Mesothelial cell of epicardium (in vitro differentiated cells): Measurements from ENCODE around the gene HACD2. TPM values are rescaled to one million over a fixed set of nuclear protein-coding genes. Genes with fewer than 3 reads are reported as not detected.
"Not testable (repeated sequence)": the region's sequence is repeated elsewhere in the genome, so short reads cannot be mapped to it uniquely, and the experiment has no call there.

Experiments
- DNase-seq, 2 experiments: peaks; one replicate each; pipeline ENCODE4 v3.0.0; 2021; ENCODE audit warnings: low spot score in 2 of 2; ENCODE audit not compliant: unreplicated experiment in 2 of 2
- H3K27ac Mint-ChIP-seq: 2 replicates; pipeline ENCODE4 v1.8.0; 2021; ENCODE audit warnings: mixed read lengths
- H3K27me3 Mint-ChIP-seq: 2 replicates; pipeline ENCODE4 v1.8.0; 2021; ENCODE audit warnings: low read depth, mixed read lengths
- H3K36me3 Mint-ChIP-seq: 2 replicates; pipeline ENCODE4 v1.8.0; 2021; ENCODE audit warnings: mixed read lengths
- H3K4me1 Mint-ChIP-seq: 2 replicates; pipeline ENCODE4 v1.8.0; 2021; ENCODE audit warnings: mixed read lengths
- H3K4me3 Mint-ChIP-seq: 2 replicates; pipeline ENCODE4 v1.8.0; 2021; ENCODE audit warnings: mild to moderate bottlenecking, moderate library complexity, mixed read lengths
- H3K9me3 Mint-ChIP-seq: 2 replicates; pipeline ENCODE4 v1.8.0; 2021; ENCODE audit warnings: mixed read lengths
- CTCF ChIP-seq: fragments of 200-600 bp; sonication (generic); IDR thresholded peaks from one replicate; pipeline ENCODE4 v1.5.0; 2021; ENCODE audit warnings: antibody characterized with exemption; ENCODE audit not compliant: unreplicated experiment
- total RNA-seq: library from RNA; stranded (reverse); gene quantifications from 3 replicates; pipeline ENCODE4 v1.2.1, GENCODE V29; 2021

The HACD2 gene
- total RNA-seq, 1 donor from 2014 or later = 22.9 TPM

GRCh38 chr3:123493912-123494311, 90.9 kb downstream of the HACD2 start:
- DNase-seq = no peak
- no peak for TF ChIP-seq CTCF
- Mint-ChIP-seq H3K4me3 (no peak overlapping the region), H3K27ac (no peak overlapping the region), H3K36me3 (peaks cover 8% of the 10 kb centered on the region), H3K4me1 (no peaks in the 10 kb centered on the region), H3K9me3 (no peaks in the 10 kb centered on the region), H3K27me3 (no peaks in the 10 kb centered on the region)

GRCh38 chr3:123491966-123492587, 92.8 kb downstream of the HACD2 start:
- DNase-seq = no peak
- no peaks in the 10 kb centered on the region for H3K27me3 Mint-ChIP-seq
- no peaks in the 10 kb centered on the region for H3K4me1 Mint-ChIP-seq
- no peak for TF ChIP-seq CTCF
- no peak overlapping the region for H3K27ac Mint-ChIP-seq
- H3K36me3 Mint-ChIP-seq = peaks cover 2% of the 10 kb centered on the region
- H3K9me3 Mint-ChIP-seq = no peaks in the 10 kb centered on the region
- H3K4me3 Mint-ChIP-seq = no peak overlapping the region

- H3K9me3 Mint-ChIP-seq = no peaks in the 10 kb centered on the region
- H3K4me1 Mint-ChIP-seq = no peaks in the 10 kb centered on the region
- TF ChIP-seq CTCF = peak; percentile 75
- H3K27ac Mint-ChIP-seq = no peak overlapping the region
- no peak overlapping the region for H3K4me3 Mint-ChIP-seq
- DNase-seq = peak; percentile 44 to 82
- H3K36me3 Mint-ChIP-seq = peaks cover 2% of the 10 kb centered on the region
- peaks cover 7% of the 10 kb centered on the region for H3K27me3 Mint-ChIP-seq
Observed at GRCh38 chr3:123489400-123490004, 95.4 kb downstream of the HACD2 start.

GRCh38 chr3:123488645-123489347, 96.1 kb downstream of the HACD2 start:
- H3K9me3 Mint-ChIP-seq = no peaks in the 10 kb centered on the region
- no peak for DNase-seq
- H3K27me3 Mint-ChIP-seq = peaks cover 9% of the 10 kb centered on the region
- no peaks in the 10 kb centered on the region for H3K4me1 Mint-ChIP-seq
- TF ChIP-seq CTCF = no peak
- peaks cover 2% of the 10 kb centered on the region for H3K36me3 Mint-ChIP-seq
- H3K4me3 Mint-ChIP-seq = no peak overlapping the region
- no peak overlapping the region for H3K27ac Mint-ChIP-seq

GRCh38 chr3:123487063-123487462, 97.8 kb downstream of the HACD2 start:
- not testable (repeated sequence) for H3K36me3 Mint-ChIP-seq, H3K9me3 Mint-ChIP-seq, H3K27ac Mint-ChIP-seq, H3K4me3 Mint-ChIP-seq, DNase-seq, H3K4me1 Mint-ChIP-seq
- H3K27me3 Mint-ChIP-seq = peaks cover 13% of the 10 kb centered on the region

- H3K4me3 Mint-ChIP-seq = no peak overlapping the region
- TF ChIP-seq CTCF = no peak
- DNase-seq = no peak
- H3K36me3 Mint-ChIP-seq = no peaks in the 10 kb centered on the region
- no peaks in the 10 kb centered on the region for H3K9me3 Mint-ChIP-seq
- peaks cover 16% of the 10 kb centered on the region for H3K27me3 Mint-ChIP-seq
- no peaks in the 10 kb centered on the region for H3K4me1 Mint-ChIP-seq
- no peak overlapping the region for H3K27ac Mint-ChIP-seq
Observed at GRCh38 chr3:123486460-123486859, 98.4 kb downstream of the HACD2 start.
